Heart left ventricle (tissue), 13 donors: ENCODE measurements around the gene MPPED2.

Source experiments
- POLR2A ChIP-seq, 2 donors: fragments of 450-650 bp; IDR thresholded peaks; one replicate each; pipeline ENCODE4 v1.6.1; 2017; ENCODE audit warnings: antibody characterized with exemption in 2 of 2, mild to moderate bottlenecking in 2 of 2, moderate library complexity in 2 of 2
- TF ChIP-seq, protein P1 (sequence below), 12 donors: fragments of 200-600 bp; sonication (generic) in 4 of 12; IDR thresholded peaks; one replicate each; pipeline versions ENCODE4 v1.5.0 to v1.8.0; 2018 to 2022; ENCODE audit warnings: antibody characterized with exemption in 12 of 12, mild to moderate bottlenecking in 5 of 12
- donor health status: ischemic (EF 13 %, LVEDD 7.1; RV severe dilation, severe dysfunction).
- donor health status: DM: no; HTN: yes; CAD: no.
- donor health status: DM: no; HTN: no; CAD: no.
- donor health status: ischemic (EF 25% LVEDD 6.9; RV normal size, moderate dysfunction).
- donor health status: ischemic (EF 25% LVEDD 5.7; RV mildly dilated, moderate dysfunction).
- donor health status: ischemic (EF 35%, LVEDD 5.7; RV mildly dilated, moderate dysfunction).
- donor health status: nonischemic (EF 11% LVEDD 7.7; RV severe dilation, severe dysfunction).
- donor health status: DM: yes; HTN: yes; CAD: no.
- donor health status: PGD.
- donor health status: ischemic (EF 29% LVEDD 5.4; RV normal size, mild dysfunction).
- donor health status: nonischemic (EF 23%, LVEDD 6.1; RV moderate dilation, normal function).

DNA sequence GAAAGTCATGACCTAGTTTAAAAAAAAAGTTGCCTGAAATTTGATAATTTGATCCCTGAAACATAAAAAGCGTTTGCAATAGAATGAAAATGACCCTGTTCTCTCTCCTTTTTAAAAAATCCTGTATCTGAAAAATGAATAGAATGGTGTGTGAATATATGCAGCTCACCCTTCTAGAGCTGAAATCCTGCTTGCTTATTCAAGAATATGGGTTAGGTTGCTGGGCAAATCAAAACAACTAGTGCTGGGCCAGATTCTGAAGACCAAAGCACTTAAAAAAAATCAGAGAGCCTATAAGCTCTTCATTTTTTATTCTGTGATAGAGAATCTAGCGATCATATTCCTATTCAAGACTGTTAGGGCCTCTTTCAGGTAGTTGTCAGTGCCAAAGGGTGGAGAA lies 131.6 kb downstream of the MPPED2 start:
- no peak for TF ChIP-seq POLR2A (IDR thresholded peaks at IDR 0.05)
- TF ChIP-seq, protein P1, sequence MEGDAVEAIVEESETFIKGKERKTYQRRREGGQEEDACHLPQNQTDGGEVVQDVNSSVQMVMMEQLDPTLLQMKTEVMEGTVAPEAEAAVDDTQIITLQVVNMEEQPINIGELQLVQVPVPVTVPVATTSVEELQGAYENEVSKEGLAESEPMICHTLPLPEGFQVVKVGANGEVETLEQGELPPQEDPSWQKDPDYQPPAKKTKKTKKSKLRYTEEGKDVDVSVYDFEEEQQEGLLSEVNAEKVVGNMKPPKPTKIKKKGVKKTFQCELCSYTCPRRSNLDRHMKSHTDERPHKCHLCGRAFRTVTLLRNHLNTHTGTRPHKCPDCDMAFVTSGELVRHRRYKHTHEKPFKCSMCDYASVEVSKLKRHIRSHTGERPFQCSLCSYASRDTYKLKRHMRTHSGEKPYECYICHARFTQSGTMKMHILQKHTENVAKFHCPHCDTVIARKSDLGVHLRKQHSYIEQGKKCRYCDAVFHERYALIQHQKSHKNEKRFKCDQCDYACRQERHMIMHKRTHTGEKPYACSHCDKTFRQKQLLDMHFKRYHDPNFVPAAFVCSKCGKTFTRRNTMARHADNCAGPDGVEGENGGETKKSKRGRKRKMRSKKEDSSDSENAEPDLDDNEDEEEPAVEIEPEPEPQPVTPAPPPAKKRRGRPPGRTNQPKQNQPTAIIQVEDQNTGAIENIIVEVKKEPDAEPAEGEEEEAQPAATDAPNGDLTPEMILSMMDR (IDR thresholded peaks at IDR 0.05), result no peak
